SK-N-SH (cell line): Measurements from ENCODE around the gene FSD1.

ENCODE experiments used
- CHD2 ChIP-seq: fragments of 150-350 bp; IDR thresholded peaks from 2 replicates; pipeline ENCODE4 v1.6.1; 2018; ENCODE audit warnings: low read length; ENCODE audit not compliant: partially characterized antibody
- CTCF ChIP-seq: fragments of 200-600 bp; sonication (generic); IDR thresholded peaks from 2 replicates; pipeline ENCODE4 v1.6.1; 2017; ENCODE audit warnings: antibody characterized with exemption, mild to moderate bottlenecking, moderate library complexity
- EP300 ChIP-seq, 2 experiments: IDR thresholded peaks; 2 replicates each; pipeline versions ENCODE4 v1.4.0 to v1.6.1; 2012; ENCODE audit warnings: borderline replicate concordance in 1 of 2, low read depth in 1 of 2, low read length in 1 of 2
- FOXJ3 ChIP-seq: sonication (generic); formaldehyde crosslinking; IDR thresholded peaks from 2 replicates; pipeline ENCODE4 v1.5.1; 2020; ENCODE audit warnings: mild to moderate bottlenecking, missing genetic modification reagents
- JUND ChIP-seq: IDR thresholded peaks from 2 replicates; pipeline ENCODE4 v1.4.0; 2012
- SIN3A ChIP-seq: IDR thresholded peaks from 2 replicates; pipeline ENCODE4 v1.6.1; 2012; ENCODE audit warnings: low read depth, mild to moderate bottlenecking, low read length, moderate library complexity, borderline replicate concordance
- TAF1 ChIP-seq: IDR thresholded peaks from 2 replicates; pipeline ENCODE4 v1.6.1; 2012; ENCODE audit warnings: low read depth, mild to moderate bottlenecking, low read length, moderate library complexity, borderline replicate concordance
- TEAD4 ChIP-seq: IDR thresholded peaks from 2 replicates; pipeline ENCODE4 v1.4.0; 2012; ENCODE audit warnings: mild to moderate bottlenecking, borderline replicate concordance; ENCODE audit not compliant: insufficient read depth
- USF2 ChIP-seq: fragments of 150-350 bp; IDR thresholded peaks from 2 replicates; pipeline ENCODE4 v1.6.1; 2017; ENCODE audit warnings: antibody characterized with exemption, low read length, low read depth, borderline replicate concordance
- YY1 ChIP-seq: IDR thresholded peaks from 2 replicates; pipeline ENCODE4 v1.4.0; 2012; ENCODE audit warnings: low read depth, mild to moderate bottlenecking

GRCh38 chr19:4326215-4326836, 21.9 kb downstream of the FSD1 start:
- TF ChIP-seq CTCF (no peak), YY1 (no peak), USF2 (no peak), FOXJ3 (CRISPR knock-in tag) (no peak), SIN3A (no peak), JUND (no peak), CHD2 (no peak), TAF1 (no peak), EP300 (IDR thresholded peaks at IDR 0.05; ENCODE audit: borderline replicate concordance in 1 of 2, low read depth in 1 of 2, low read length in 1 of 2) (no peak), TEAD4 (no peak)
